ENCODE results near the gene GPX3. TPM values are rescaled to one million over a fixed set of nuclear protein-coding genes. Genes with fewer than 3 reads are reported as not detected.

GPX3 gene
- total RNA-seq, 1 experiment from 2014 or later = not detected

DNA sequence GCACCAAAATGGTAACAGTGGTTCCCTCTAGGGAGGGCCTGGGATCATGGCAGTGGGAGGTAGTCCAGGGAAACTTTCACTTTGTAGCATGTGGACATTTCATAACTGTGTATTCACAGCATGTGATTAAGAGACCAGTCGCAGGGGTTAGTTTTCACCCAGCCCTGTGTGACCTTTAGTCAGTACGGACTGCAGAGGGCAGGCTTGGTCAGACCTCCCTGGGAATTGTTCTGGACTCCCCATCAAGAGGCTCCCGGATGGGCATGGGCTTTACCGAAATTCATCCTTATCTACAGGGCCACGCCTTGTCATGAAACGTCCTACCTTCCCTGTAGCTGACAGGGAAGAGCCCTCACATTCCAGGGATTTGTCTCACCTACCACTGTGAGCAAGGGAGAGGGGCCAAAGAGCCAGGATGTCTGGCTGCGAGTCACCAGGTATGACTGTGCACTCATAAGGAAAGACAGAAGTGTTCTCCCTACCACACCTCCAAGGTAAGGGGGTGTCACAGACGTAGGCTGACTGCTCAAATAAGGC lies 19.9 kb downstream of the GPX3 start:
- Histone ChIP-seq H3K4me2 (ENCODE audit: low read depth, low read length, poor library complexity, severe bottlenecking) (no peak overlapping the region), H4K20me1 (ENCODE audit: insufficient read depth, low read depth, low read length) (0 out of 2 replicates have a peak, but pooled peaks cover 5% of the 10 kb centered on the region), H3K4me3 (ENCODE audit: low read length) (no peak overlapping the region), H3K9ac (ENCODE audit: low read length) (no peak overlapping the region), H3K4me1 (ENCODE audit: low read length) (no peaks in the 10 kb centered on the region), H3K9me2 (replicated peaks; ENCODE audit: insufficient read depth, low read length) (no peaks in the 10 kb centered on the region), H3K9me3 (ENCODE audit: low read length) (no peaks in the 10 kb centered on the region), H3K79me2 (ENCODE audit: low read length) (no peaks in the 10 kb centered on the region), H3K27me3 (ENCODE audit: low read length) (no peaks in the 10 kb centered on the region), H2AFZ (ENCODE audit: low read length) (no peak overlapping the region), H3K27ac (ENCODE audit: low read length) (no peak overlapping the region), H3K36me3 (ENCODE audit: insufficient read depth, low read length) (peaks cover 34% of the 10 kb centered on the region; the same call in 1 of the 2 replicates)
- DNase-seq = no peak

DNA sequence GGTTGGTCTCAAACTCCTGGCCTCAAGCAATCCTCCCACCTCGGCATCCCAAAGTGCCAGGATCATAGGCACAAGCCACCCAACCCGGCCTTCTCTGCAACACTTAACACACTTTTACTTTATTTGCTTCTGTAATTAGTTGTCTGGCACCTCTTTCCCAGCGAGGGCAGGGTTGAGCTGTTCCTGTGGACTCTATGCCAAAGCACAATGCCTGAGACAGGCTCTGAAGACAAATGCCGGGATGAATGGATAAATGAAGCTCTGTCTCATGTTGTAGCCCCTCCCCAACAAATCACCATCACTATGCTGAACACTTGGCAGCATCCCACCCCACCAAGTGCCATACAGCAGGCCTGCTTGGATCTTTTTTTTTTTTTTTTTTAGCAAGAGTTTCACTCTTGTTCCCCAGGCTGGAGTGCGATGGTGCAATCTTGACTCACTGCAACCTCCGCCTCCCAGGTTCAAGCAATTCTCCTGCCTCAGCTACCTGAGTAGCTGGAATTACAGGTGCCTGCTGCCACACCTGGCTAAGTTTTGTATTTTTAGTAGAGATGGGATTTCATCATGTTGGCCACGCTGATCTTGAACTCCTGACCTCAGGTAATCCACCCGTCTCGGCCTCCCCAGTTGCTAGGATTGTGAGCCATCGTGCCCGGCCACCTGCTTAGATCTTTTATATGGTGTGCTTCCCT lies 21.3 kb downstream of the GPX3 start:
- no peak for DNase-seq
- Histone ChIP-seq H3K27me3 (ENCODE audit: low read length) (no peaks in the 10 kb centered on the region), H3K9me3 (ENCODE audit: low read length) (no peaks in the 10 kb centered on the region), H3K27ac (ENCODE audit: low read length) (no peak overlapping the region), H3K9ac (ENCODE audit: low read length) (no peak overlapping the region), H3K4me1 (ENCODE audit: low read length) (no peaks in the 10 kb centered on the region), H3K36me3 (ENCODE audit: insufficient read depth, low read length) (peaks cover 48% of the 10 kb centered on the region; the same call in 1 of the 2 replicates), H3K4me3 (ENCODE audit: low read length) (no peak overlapping the region), H3K4me2 (ENCODE audit: low read depth, low read length, poor library complexity, severe bottlenecking) (no peak overlapping the region), H3K9me2 (replicated peaks; ENCODE audit: insufficient read depth, low read length) (no peaks in the 10 kb centered on the region), H2AFZ (ENCODE audit: low read length) (no peak overlapping the region), H4K20me1 (ENCODE audit: insufficient read depth, low read depth, low read length) (0 out of 2 replicates have a peak, but pooled peaks cover 5% of the 10 kb centered on the region), H3K79me2 (ENCODE audit: low read length) (0 out of 2 replicates have a peak, but pooled peaks cover 1% of the 10 kb centered on the region)

DNA sequence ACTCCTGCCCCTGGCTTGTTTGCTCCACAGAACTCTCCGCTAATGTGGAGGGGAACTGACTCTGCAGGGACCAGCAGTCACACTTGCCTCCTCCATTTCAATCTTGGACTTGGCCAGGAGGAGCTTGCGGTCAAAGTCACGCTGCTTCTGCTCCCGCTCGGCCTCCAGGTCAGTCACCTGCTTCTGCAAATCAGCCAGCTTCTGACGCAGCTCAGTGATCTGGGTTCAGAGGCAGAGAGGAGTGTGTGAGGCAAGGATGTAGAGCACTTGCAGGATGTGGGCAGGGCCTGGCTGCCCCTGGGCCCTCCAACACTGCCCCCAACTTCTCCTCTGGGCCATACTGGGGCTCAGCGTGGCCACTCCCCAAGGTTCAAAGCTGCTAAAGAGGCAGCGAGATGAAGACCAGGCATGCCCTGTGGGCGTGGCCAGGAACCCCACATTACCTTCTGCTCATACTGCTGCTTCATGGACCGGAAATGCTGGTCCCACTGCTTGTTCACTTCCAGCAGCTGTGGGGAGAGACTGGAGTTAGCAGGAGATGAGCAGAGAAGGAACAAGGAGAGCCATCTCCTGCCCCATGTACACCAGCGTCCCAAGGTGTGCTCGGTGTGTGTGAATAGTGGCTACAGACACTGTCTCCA lies 22.2 kb downstream of the GPX3 start:
- Histone ChIP-seq H2AFZ (ENCODE audit: low read length) (no peak overlapping the region), H3K27ac (ENCODE audit: low read length) (no peak overlapping the region), H3K27me3 (ENCODE audit: low read length) (no peaks in the 10 kb centered on the region), H3K4me2 (ENCODE audit: low read depth, low read length, poor library complexity, severe bottlenecking) (no peak overlapping the region), H3K9me2 (replicated peaks; ENCODE audit: insufficient read depth, low read length) (no peaks in the 10 kb centered on the region), H3K4me1 (ENCODE audit: low read length) (no peaks in the 10 kb centered on the region), H4K20me1 (ENCODE audit: insufficient read depth, low read depth, low read length) (0 out of 2 replicates have a peak, but pooled peaks cover 5% of the 10 kb centered on the region), H3K4me3 (ENCODE audit: low read length) (no peak overlapping the region), H3K36me3 (ENCODE audit: insufficient read depth, low read length) (peaks cover 55% of the 10 kb centered on the region), H3K9me3 (ENCODE audit: low read length) (no peaks in the 10 kb centered on the region), H3K79me2 (ENCODE audit: low read length) (peaks cover 8% of the 10 kb centered on the region; the same call in 1 of the 2 replicates), H3K9ac (ENCODE audit: low read length) (no peak overlapping the region)
- no peak for DNase-seq

DNA sequence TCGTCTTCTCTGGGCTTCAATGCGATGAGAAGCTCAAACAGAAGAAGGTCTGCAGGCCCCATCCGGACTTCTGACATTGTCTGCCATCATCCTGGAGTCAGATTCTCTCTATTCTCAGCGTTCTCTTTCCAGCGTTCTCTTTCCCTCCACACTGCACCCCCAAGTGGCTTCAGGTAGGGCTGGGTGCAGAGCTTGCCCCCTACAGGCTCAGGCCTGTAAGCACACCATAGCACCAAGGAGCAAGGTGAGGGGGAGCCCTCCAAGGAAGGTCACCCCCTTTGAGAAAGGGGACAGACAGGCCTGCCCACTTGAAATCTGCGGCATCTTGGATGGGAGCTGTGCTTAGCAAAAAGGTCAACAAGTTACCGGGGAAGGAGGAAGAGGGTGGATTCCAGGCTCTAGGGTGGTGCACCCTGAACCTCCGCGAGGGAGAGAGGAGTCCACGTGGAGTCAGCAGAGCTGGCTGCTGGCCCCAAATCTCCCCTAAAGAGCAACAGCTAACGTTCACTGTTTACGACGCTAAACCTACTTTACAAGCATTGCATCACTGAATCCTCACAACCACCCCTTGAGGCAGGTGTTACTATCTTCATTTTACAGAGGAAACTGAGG lies 27.5 kb downstream of the GPX3 start:
- H3K4me2 ChIP-seq (ENCODE audit: low read depth, low read length, poor library complexity, severe bottlenecking) = no peak overlapping the region
- peak; percentile 72 for DNase-seq
- 0 out of 2 replicates have a peak, but pooled peaks cover 5% of the 10 kb centered on the region for H4K20me1 ChIP-seq (ENCODE audit: insufficient read depth, low read depth, low read length)
- H3K4me1 ChIP-seq (ENCODE audit: low read length) = peaks cover 12% of the 10 kb centered on the region
- H3K27ac ChIP-seq (ENCODE audit: low read length) = no peak overlapping the region
- no peaks in the 10 kb centered on the region for H3K9me2 ChIP-seq (replicated peaks; ENCODE audit: insufficient read depth, low read length)
- H2AFZ ChIP-seq (ENCODE audit: low read length) = no peak overlapping the region
- no peaks in the 10 kb centered on the region for H3K27me3 ChIP-seq (ENCODE audit: low read length)
- H3K9me3 ChIP-seq (ENCODE audit: low read length) = no peaks in the 10 kb centered on the region
- H3K9ac ChIP-seq (ENCODE audit: low read length) = no peak overlapping the region
- H3K36me3 ChIP-seq (ENCODE audit: insufficient read depth, low read length) = peaks cover 69% of the 10 kb centered on the region
- no peak overlapping the region for H3K4me3 ChIP-seq (ENCODE audit: low read length)
- peaks cover 13% of the 10 kb centered on the region; the same call in 1 of the 2 replicates for H3K79me2 ChIP-seq (ENCODE audit: low read length)

DNA sequence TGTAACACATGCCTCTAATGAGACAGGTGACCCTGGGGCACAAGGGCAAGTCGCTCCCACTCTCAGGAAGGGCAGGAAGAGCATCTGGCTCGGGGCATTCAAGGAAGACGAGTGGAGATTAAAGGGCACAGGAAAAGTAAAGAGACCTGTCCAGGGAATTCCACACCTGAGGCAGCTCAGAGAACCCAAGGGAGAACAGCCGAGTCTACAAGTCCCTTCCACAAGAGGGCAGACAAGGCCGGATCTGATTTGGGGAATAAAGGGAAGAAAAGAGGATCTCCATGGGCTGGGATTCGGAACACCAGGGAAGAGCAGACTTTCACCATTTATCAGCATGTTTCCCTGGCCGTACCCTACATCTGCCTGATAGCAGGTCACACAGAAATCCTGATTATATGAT lies 28.1 kb downstream of the GPX3 start:
- Histone ChIP-seq H4K20me1 (ENCODE audit: insufficient read depth, low read depth, low read length) (0 out of 2 replicates have a peak, but pooled peaks cover 2% of the 10 kb centered on the region), H3K27me3 (ENCODE audit: low read length) (no peaks in the 10 kb centered on the region), H2AFZ (ENCODE audit: low read length) (no peak overlapping the region), H3K27ac (ENCODE audit: low read length) (no peak overlapping the region), H3K4me2 (ENCODE audit: low read depth, low read length, poor library complexity, severe bottlenecking) (no peak overlapping the region), H3K9me3 (ENCODE audit: low read length) (no peaks in the 10 kb centered on the region), H3K4me3 (ENCODE audit: low read length) (no peak overlapping the region), H3K79me2 (ENCODE audit: low read length) (peaks cover 13% of the 10 kb centered on the region; the same call in 1 of the 2 replicates), H3K9ac (ENCODE audit: low read length) (no peak overlapping the region), H3K36me3 (ENCODE audit: insufficient read depth, low read length) (peaks cover 63% of the 10 kb centered on the region), H3K9me2 (replicated peaks; ENCODE audit: insufficient read depth, low read length) (no peaks in the 10 kb centered on the region), H3K4me1 (ENCODE audit: low read length) (peaks cover 16% of the 10 kb centered on the region)
- no peak for DNase-seq

DNA sequence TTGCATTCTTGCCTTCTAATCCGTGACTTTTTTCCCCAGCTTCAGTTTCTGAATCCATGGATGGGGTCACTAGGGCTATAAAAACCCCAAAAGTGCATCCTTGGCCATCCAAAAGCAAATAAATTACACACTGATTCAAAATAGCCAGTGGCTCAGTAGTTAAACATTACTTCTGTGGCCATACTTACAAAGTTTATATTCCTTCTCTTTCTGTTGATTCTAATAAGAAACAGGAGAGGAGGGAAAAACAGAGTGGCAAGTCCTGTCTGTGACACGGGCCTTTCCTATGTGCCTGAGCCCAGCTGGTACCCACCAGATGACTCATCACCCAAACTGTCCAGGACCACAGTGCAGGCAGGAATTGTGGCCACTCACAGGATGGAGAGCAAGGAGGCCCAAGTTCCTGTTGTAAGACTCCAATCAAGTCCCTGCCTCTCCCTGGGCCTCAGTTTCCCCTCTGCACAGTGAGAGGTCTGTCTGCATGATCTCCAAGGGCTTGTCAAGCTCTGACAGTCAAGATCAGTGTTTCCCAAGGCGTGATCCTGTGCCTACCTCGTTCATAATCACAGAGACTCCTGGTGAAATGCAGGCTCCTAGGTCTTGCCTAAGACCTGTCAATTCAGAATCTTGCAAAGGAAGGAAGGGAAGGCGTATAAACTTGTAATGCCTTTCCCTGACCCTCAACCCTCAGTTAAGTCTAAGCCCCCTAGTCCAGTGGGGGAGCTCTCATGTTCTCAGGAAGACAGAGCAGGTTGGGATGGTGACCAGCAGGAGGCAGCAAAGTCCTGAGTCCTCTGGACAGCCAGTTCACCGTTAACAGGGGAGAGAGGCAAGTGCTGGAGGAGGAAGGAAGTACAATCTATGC lies 30.9 kb downstream of the GPX3 start:
- Histone ChIP-seq H3K27me3 (ENCODE audit: low read length) (no peaks in the 10 kb centered on the region), H3K9me2 (replicated peaks; ENCODE audit: insufficient read depth, low read length) (no peaks in the 10 kb centered on the region), H3K4me3 (ENCODE audit: low read length) (no peak overlapping the region), H2AFZ (ENCODE audit: low read length) (no peak overlapping the region), H3K27ac (ENCODE audit: low read length) (peak overlapping the region; percentile 69; the same call in 1 of the 2 replicates), H3K79me2 (ENCODE audit: low read length) (peaks cover 13% of the 10 kb centered on the region), H4K20me1 (ENCODE audit: insufficient read depth, low read depth, low read length) (no peaks in the 10 kb centered on the region), H3K36me3 (ENCODE audit: insufficient read depth, low read length) (peaks cover 46% of the 10 kb centered on the region), H3K9me3 (ENCODE audit: low read length) (no peaks in the 10 kb centered on the region), H3K9ac (ENCODE audit: low read length) (no peak overlapping the region), H3K4me1 (ENCODE audit: low read length) (peaks cover 28% of the 10 kb centered on the region), H3K4me2 (ENCODE audit: low read depth, low read length, poor library complexity, severe bottlenecking) (no peak overlapping the region)
- peak; percentile 94 for DNase-seq

DNA sequence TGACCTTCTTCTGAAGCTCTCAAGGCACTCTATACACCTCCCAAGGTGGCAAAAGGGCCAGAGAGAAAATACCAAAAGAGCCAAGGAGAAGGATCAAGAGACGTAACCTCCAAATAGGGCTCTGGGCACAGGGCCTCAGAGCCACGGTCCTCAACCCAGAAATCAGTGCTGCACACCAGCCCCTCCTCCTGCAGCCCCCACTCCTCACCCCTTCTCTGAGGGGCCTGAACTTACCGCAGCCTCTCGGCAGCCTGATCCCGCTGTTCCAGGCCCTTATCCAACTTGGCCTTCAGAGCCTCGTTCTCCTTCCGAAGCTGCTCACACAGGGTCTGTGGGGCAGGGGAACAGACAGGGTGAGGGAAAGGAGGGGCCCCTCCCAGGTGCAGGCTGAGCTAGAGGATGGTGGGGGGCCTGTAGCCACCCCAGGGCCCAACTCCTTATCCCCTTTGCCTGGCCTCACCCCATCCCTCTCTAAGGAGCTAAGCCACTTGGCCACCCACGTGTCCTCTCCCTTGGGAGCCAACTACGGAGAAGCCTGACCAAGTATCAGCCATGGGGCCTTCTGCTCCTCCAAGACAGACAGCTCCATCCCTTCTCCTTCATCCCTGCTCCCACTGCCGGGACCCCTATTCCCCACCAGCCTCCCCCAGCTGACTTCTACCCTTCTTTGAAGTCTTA lies 31.7 kb downstream of the GPX3 start:
- Histone ChIP-seq H3K9ac (ENCODE audit: low read length) (peak overlapping the region; percentile 10; the same call in 1 of the 2 replicates), H3K27me3 (ENCODE audit: low read length) (no peaks in the 10 kb centered on the region), H3K79me2 (ENCODE audit: low read length) (peaks cover 9% of the 10 kb centered on the region), H3K27ac (ENCODE audit: low read length) (peak overlapping the region; percentile 69), H3K36me3 (ENCODE audit: insufficient read depth, low read length) (peaks cover 40% of the 10 kb centered on the region), H3K4me1 (ENCODE audit: low read length) (peaks cover 28% of the 10 kb centered on the region), H2AFZ (ENCODE audit: low read length) (no peak overlapping the region), H3K9me2 (replicated peaks; ENCODE audit: insufficient read depth, low read length) (no peaks in the 10 kb centered on the region), H3K9me3 (ENCODE audit: low read length) (no peaks in the 10 kb centered on the region), H3K4me2 (ENCODE audit: low read depth, low read length, poor library complexity, severe bottlenecking) (no peak overlapping the region), H4K20me1 (ENCODE audit: insufficient read depth, low read depth, low read length) (no peaks in the 10 kb centered on the region), H3K4me3 (ENCODE audit: low read length) (no peak overlapping the region)
- no peak for DNase-seq
